NT2/D1 (cell line): Measurements from ENCODE around the gene DUS3L.

Source experiments
- SUZ12 ChIP-seq: IDR thresholded peaks from 2 replicates; pipeline ENCODE4 v1.6.1; 2011; ENCODE audit not compliant: insufficient read length, insufficient read depth; ENCODE audit errors: extremely low read depth
- YY1 ChIP-seq: IDR thresholded peaks from 2 replicates; pipeline ENCODE4 v1.6.1; 2011; ENCODE audit not compliant: insufficient read length, insufficient read depth
- ZNF274 ChIP-seq: IDR thresholded peaks from 2 replicates; pipeline ENCODE4 v1.6.1; 2011; ENCODE audit warnings: mild to moderate bottlenecking, low read depth, low read length

- TF ChIP-seq YY1 = no peak
- TF ChIP-seq ZNF274 = no peak
- no peak for TF ChIP-seq SUZ12
These were observed 13.8 kb upstream of the DUS3L start, which contains the start of gene NRTN for GRCh38 chr19:5804516-5805461.
